NCI-H1930 (cell line): Measurements from ENCODE around the gene CDH6.

Experiments
- DNase-seq, 2 experiments: peaks; one replicate each; lab custom pipeline; 2025; lab: John Stamatoyannopoulos, UW

CDH6 gene

GRCh38 chr5:31197183-31197582, 3.7 kb downstream of the CDH6 start:
- no peak for DNase-seq

- DNase-seq: no peak
Observed at GRCh38 chr5:31204958-31205357, 11.5 kb downstream of the CDH6 start.

GRCh38 chr5:31208043-31208442, 14.6 kb downstream of the CDH6 start:
- no peak for DNase-seq

- no peak for DNase-seq
Observed at GRCh38 chr5:31209334-31209733, 15.8 kb downstream of the CDH6 start.

- DNase-seq: no peak
Observed at GRCh38 chr5:31211098-31211497, 17.6 kb downstream of the CDH6 start.

GRCh38 chr5:31213257-31213656, 19.8 kb downstream of the CDH6 start:
- no peak for DNase-seq

- no peak for DNase-seq
Observed at GRCh38 chr5:31213705-31214121, 20.2 kb downstream of the CDH6 start.

- no peak for DNase-seq
Observed at GRCh38 chr5:31214229-31214628, 20.7 kb downstream of the CDH6 start.

- DNase-seq: no peak
Observed at GRCh38 chr5:31215236-31215635, 21.8 kb downstream of the CDH6 start.

GRCh38 chr5:31217446-31217845, 24.0 kb downstream of the CDH6 start:
- no peak for DNase-seq

- no peak for DNase-seq
Observed at GRCh38 chr5:31218978-31219377, 25.5 kb downstream of the CDH6 start.

- DNase-seq: no peak
Observed at GRCh38 chr5:31221001-31221400, 27.5 kb downstream of the CDH6 start.

GRCh38 chr5:31225118-31225517, 31.6 kb downstream of the CDH6 start:
- no peak for DNase-seq

- DNase-seq: no peak
Observed at GRCh38 chr5:31225613-31226012, 32.1 kb downstream of the CDH6 start.

- DNase-seq: no peak
Observed at GRCh38 chr5:31226651-31227050, 33.2 kb downstream of the CDH6 start.

- no peak for DNase-seq
Observed at GRCh38 chr5:31229266-31229665, 35.8 kb downstream of the CDH6 start.

- DNase-seq: no peak
Observed at GRCh38 chr5:31231177-31231838, 37.8 kb downstream of the CDH6 start.

- peak; percentile 55 to 58 for DNase-seq
Observed at GRCh38 chr5:31232273-31232888, 38.9 kb downstream of the CDH6 start.

GRCh38 chr5:31235381-31235780, 41.9 kb downstream of the CDH6 start:
- DNase-seq: no peak

- no peak for DNase-seq
Observed at GRCh38 chr5:31236339-31236738, 42.9 kb downstream of the CDH6 start.

- DNase-seq: no peak
Observed at GRCh38 chr5:31237174-31237573, 43.7 kb downstream of the CDH6 start.

- no peak for DNase-seq
Observed at GRCh38 chr5:31238497-31238896, 45.0 kb downstream of the CDH6 start.

GRCh38 chr5:31244921-31245320, 51.4 kb downstream of the CDH6 start:
- no peak for DNase-seq

- DNase-seq: no peak
Observed at GRCh38 chr5:31247381-31247780, 53.9 kb downstream of the CDH6 start.
